A673 (cell line): ENCODE results near the gene APLP2. TPM values are rescaled to one million over a fixed set of nuclear protein-coding genes. Genes with fewer than 3 reads are reported as not detected.

ENCODE experiments used
- BruUV-seq: library from RNA; stranded (reverse); fragments of 400-500 nt; replicated peaks from 2 replicates; lab custom pipeline; 2021; lab: Mats Ljungman, UMichigan
- CTCF ChIA-PET: fragments of 300-600 bp; sonication (Branson Sonifier 250); formaldehyde crosslinking; loops from one replicate; lab custom pipeline; 2022; ENCODE audit warnings: antibody characterized with exemption; lab: Charles Lee
- POLR2A ChIA-PET: fragments of 300-600 bp; sonication (Branson Sonifier 250); formaldehyde crosslinking; loops from one replicate; lab custom pipeline; 2022; ENCODE audit warnings: antibody characterized with exemption; ENCODE audit not compliant: low non-redundant PET; lab: Charles Lee
- DNase-seq: peaks from one replicate; pipeline ENCODE4 v3.0.0-alpha.2; 2015; ENCODE audit warnings: low spot score
- H3K27ac ChIP-seq: fragments of 200-600 bp; sonication (generic); 2 replicates; pipeline ENCODE4 v1.5.1; 2016; ENCODE audit warnings: mixed run types, low read depth, mild to moderate bottlenecking, mixed read lengths, antibody characterized with exemption, low read length; ENCODE audit not compliant: poor library complexity, severe bottlenecking
- H3K27me3 ChIP-seq: fragments of 200-600 bp; sonication (generic); replicated peaks from 2 replicates; pipeline ENCODE4 v1.6.1; 2017; ENCODE audit warnings: mixed run types, low read depth, mild to moderate bottlenecking, mixed read lengths, antibody characterized with exemption, low read length; ENCODE audit not compliant: insufficient read depth, poor library complexity
- H3K36me3 ChIP-seq: fragments of 200-600 bp; sonication (generic); 2 replicates; pipeline ENCODE4 v1.6.1; 2016; ENCODE audit warnings: mixed run types, mild to moderate bottlenecking, mixed read lengths, antibody characterized with exemption, low read length; ENCODE audit not compliant: insufficient read depth, poor library complexity, severe bottlenecking
- H3K4me1 ChIP-seq: fragments of 200-600 bp; sonication (generic); 2 replicates; pipeline ENCODE4 v1.6.1; 2017; ENCODE audit warnings: mixed run types, mild to moderate bottlenecking, mixed read lengths, antibody characterized with exemption, low read length; ENCODE audit not compliant: insufficient read depth, poor library complexity, severe bottlenecking
- H3K4me3 ChIP-seq: fragments of 200-600 bp; sonication (generic); 2 replicates; pipeline ENCODE4 v1.5.1; 2016; ENCODE audit warnings: low read depth, mixed run types, mild to moderate bottlenecking, mixed read lengths, low read length; ENCODE audit not compliant: poor library complexity, severe bottlenecking
- H3K9me3 ChIP-seq: fragments of 200-600 bp; sonication (generic); 2 replicates; pipeline ENCODE4 v1.6.1; 2016; ENCODE audit warnings: mixed run types, low read depth, mild to moderate bottlenecking, mixed read lengths, antibody characterized with exemption, low read length; ENCODE audit not compliant: poor library complexity, severe bottlenecking
- CTCF ChIP-seq: fragments of 300-800, 200-600 bp; sonication (generic); conservative IDR thresholded peaks from 2 replicates; pipeline ENCODE4 v1.5.1; 2017; ENCODE audit warnings: low read depth, mild to moderate bottlenecking, antibody characterized with exemption, low read length, moderate library complexity, mixed read lengths
- EZH2 ChIP-seq: fragments of 200-600 bp; sonication (generic); IDR thresholded peaks from 2 replicates; pipeline ENCODE4 v1.6.1; 2017; ENCODE audit warnings: borderline replicate concordance, low read depth, mild to moderate bottlenecking, mixed read lengths, antibody characterized with exemption, low read length; ENCODE audit not compliant: poor library complexity, severe bottlenecking
- intact Hi-C: fragments of 100-400 bp; cut with micrococcal nuclease; formaldehyde crosslinking; loops from one replicate; pipeline ENCODE4 v1.10.0; 2022; ENCODE audit not compliant: unreplicated experiment
- total RNA-seq: library from RNA; stranded (reverse); gene quantifications from 2 replicates; pipeline ENCODE4 v1.2.3, GENCODE V29; 2021

The APLP2 gene
- total RNA-seq, 1 experiment from 2014 or later = 175 TPM

DNA sequence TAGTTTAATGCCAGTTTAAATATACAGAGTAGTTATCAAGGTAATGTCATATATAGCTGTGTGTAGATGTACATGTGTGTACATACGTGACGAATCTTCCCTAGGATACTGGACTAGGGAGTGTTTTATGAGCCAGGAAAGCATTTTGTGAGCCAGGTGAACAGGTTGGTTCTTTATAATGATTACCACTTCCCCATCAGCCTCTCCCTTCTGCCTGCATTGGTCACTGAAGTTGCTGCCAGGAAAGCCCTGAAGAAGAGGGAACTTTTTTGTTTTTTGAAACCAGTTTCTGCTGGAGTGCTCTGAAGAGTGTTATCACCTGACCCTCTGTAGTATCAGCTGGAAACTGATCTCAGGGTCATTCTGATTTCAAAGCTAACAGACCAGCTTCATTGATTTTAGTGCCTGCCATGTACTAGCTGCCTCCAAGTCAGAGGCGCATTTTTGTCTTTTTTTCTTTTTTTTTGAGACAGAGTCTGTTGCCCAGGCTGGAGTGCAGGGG lies 75.7 kb downstream of the APLP2 start:
- Histone ChIP-seq H3K36me3 (peaks cover 22% of the 10 kb centered on the region), H3K4me1 (no peaks in the 10 kb centered on the region), H3K4me3 (no peak overlapping the region), H3K9me3 (no peaks in the 10 kb centered on the region), H3K27ac (no peak overlapping the region), H3K27me3 (no peaks in the 10 kb centered on the region)
- BruUV-seq = no TSS peak
- CTCF ChIA-PET = interaction anchor here (0.7 kb wide), 1 partner anchor 13 kb away, joined by 3 read pairs; no protein-coding TSS in a partner anchor
- no peak for TF ChIP-seq EZH2
- TF ChIP-seq CTCF = no peak
- POLR2A ChIA-PET = no interaction called here
- intact Hi-C loops = no loop called here
- no peak for DNase-seq

- DNase-seq = no peak
- ChIA-PET POLR2A (no interaction called here), CTCF (no interaction called here)
- Histone ChIP-seq H3K9me3 (no peaks in the 10 kb centered on the region), H3K4me1 (no peaks in the 10 kb centered on the region), H3K27me3 (no peaks in the 10 kb centered on the region), H3K36me3 (peaks cover 22% of the 10 kb centered on the region), H3K4me3 (no peak overlapping the region), H3K27ac (no peak overlapping the region)
- 0 out of 2 replicates have a peak, but pooled peaks have one; percentile 22 for TF ChIP-seq CTCF
- TF ChIP-seq EZH2 = no peak
- BruUV-seq = no TSS peak
- intact Hi-C loops = no loop called here
Observed at GRCh38 chr11:130145975-130146776, 76.5 kb downstream of the APLP2 start.

DNA sequence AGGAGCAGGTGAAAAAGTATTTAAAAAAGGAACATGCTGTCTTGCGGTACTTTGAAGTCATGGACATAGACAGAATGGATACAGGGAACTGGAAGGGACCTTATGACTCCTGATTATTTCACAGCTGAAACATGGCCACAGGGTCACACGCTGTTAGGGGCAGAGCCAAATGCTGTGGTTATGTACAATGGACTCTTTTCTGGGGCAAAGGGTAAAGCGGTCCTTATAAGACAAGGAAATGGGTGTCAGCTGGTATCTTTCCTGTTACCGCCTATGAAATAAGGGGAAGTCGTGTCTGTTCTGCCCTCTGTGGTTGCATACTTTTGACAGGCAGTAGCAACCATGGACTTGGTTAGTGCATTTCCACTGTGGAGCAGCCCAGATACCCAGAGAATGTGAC lies 77.1 kb downstream of the APLP2 start:
- no peaks in the 10 kb centered on the region for H3K9me3 ChIP-seq
- BruUV-seq = no TSS peak
- intact Hi-C loops = no loop called here
- ChIA-PET CTCF (no interaction called here), POLR2A (no interaction called here)
- no peaks in the 10 kb centered on the region for H3K27me3 ChIP-seq
- no peaks in the 10 kb centered on the region for H3K4me1 ChIP-seq
- H3K27ac ChIP-seq = no peak overlapping the region
- no peak for TF ChIP-seq EZH2
- no peak for TF ChIP-seq CTCF
- no peak overlapping the region for H3K4me3 ChIP-seq
- DNase-seq = no peak
- peaks cover 22% of the 10 kb centered on the region for H3K36me3 ChIP-seq
